Muscle layer of duodenum (tissue), 2 donors: Measurements from ENCODE around the gene IFI16.

Experiments
- H3K27ac ChIP-seq: one replicate; pipeline ENCODE4 v1.7.0; 2013; ENCODE audit warnings: mild to moderate bottlenecking, low read length
- H3K27me3 ChIP-seq: one replicate; pipeline ENCODE4 v1.7.0; 2013; ENCODE audit warnings: low read depth, mild to moderate bottlenecking, control low read depth, low read length
- H3K36me3 ChIP-seq, 2 donors: one replicate each; pipeline ENCODE4 v1.7.0; 2013; ENCODE audit warnings: low read length in 2 of 2, control low read depth in 1 of 2, mild to moderate bottlenecking in 1 of 2; ENCODE audit not compliant: insufficient read depth in 2 of 2, control insufficient read depth in 1 of 2
- H3K4me1 ChIP-seq, 2 donors: one replicate each; pipeline ENCODE4 v1.7.0; 2013; ENCODE audit warnings: low read length in 2 of 2, mild to moderate bottlenecking in 2 of 2, control low read depth in 1 of 2, moderate library complexity in 1 of 2; ENCODE audit not compliant: insufficient read depth in 2 of 2, control insufficient read depth in 1 of 2
- H3K4me3 ChIP-seq, 2 donors: one replicate each; pipeline ENCODE4 v1.7.0; 2013; ENCODE audit warnings: low read length in 2 of 2, low read depth in 1 of 2, mild to moderate bottlenecking in 1 of 2
- H3K9me3 ChIP-seq, 2 donors: one replicate each; pipeline ENCODE4 v1.7.0; 2013; ENCODE audit warnings: low read length in 2 of 2, control low read depth in 1 of 2, mild to moderate bottlenecking in 1 of 2; ENCODE audit not compliant: control insufficient read depth in 1 of 2
- donor health status: healthy.

IFI16 gene

GRCh38 chr1:159066108-159066507 lies 56.4 kb downstream of the IFI16 start:
- Histone ChIP-seq H3K36me3 (no peaks in the 10 kb centered on the region), H3K27ac (no peak overlapping the region), H3K4me3 (no peak overlapping the region), H3K9me3 (no peaks in the 10 kb centered on the region), H3K4me1 (no peaks in the 10 kb centered on the region), H3K27me3 (no peaks in the 10 kb centered on the region)

GRCh38 chr1:159067699-159068621 lies 58.3 kb downstream of the IFI16 start:
- H3K27me3 ChIP-seq, result no peaks in the 10 kb centered on the region
- no peak overlapping the region for H3K4me3 ChIP-seq
- H3K9me3 ChIP-seq, result no peaks in the 10 kb centered on the region
- H3K27ac ChIP-seq, result peak overlapping the region; percentile 54
- no peaks in the 10 kb centered on the region for H3K36me3 ChIP-seq
- H3K4me1 ChIP-seq, result no peaks in the 10 kb centered on the region

GRCh38 chr1:159068886-159069285 lies 59.2 kb downstream of the IFI16 start:
- no peaks in the 10 kb centered on the region for H3K9me3 ChIP-seq
- H3K4me1 ChIP-seq, result no peaks in the 10 kb centered on the region
- peak overlapping the region; percentile 54 for H3K27ac ChIP-seq

GRCh38 chr1:159071970-159072582 lies 62.4 kb downstream of the IFI16 start:
- no peaks in the 10 kb centered on the region for H3K27me3 ChIP-seq
- H3K27ac ChIP-seq, result no peak overlapping the region

More at GRCh38 chr1:159068886-159069285, 59.2 kb downstream of the IFI16 start:
- Histone ChIP-seq H3K36me3 (no peaks in the 10 kb centered on the region), H3K27me3 (no peaks in the 10 kb centered on the region), H3K4me3 (no peak overlapping the region)

GRCh38 chr1:159076438-159077119 lies 66.9 kb downstream of the IFI16 start, which contains the start of gene AIM2:
Gene AIM2 (minus strand): TSS chr1:159076766. CDS start chr1:159073499, 3,267 bp downstream.
- Histone ChIP-seq H3K4me3 (no peak within 1 kb of the TSS), H3K9me3 (no peaks in the 10 kb centered on the region), H3K27me3 (no peaks in the 10 kb centered on the region), H3K4me1 (peaks cover 0 to 3% of the 10 kb centered on the region in 2 donors), H3K36me3 (no peaks in the 10 kb centered on the region), H3K27ac (peak within 1 kb of the TSS; percentile 68)

More at GRCh38 chr1:159071970-159072582, 62.4 kb downstream of the IFI16 start:
- H3K4me3 ChIP-seq, result no peak overlapping the region
- H3K36me3 ChIP-seq, result no peaks in the 10 kb centered on the region
- H3K4me1 ChIP-seq, result no peaks in the 10 kb centered on the region
- H3K9me3 ChIP-seq, result no peaks in the 10 kb centered on the region

- no peak overlapping the region for H3K4me3 ChIP-seq
These were observed 67.6 kb downstream of the IFI16 start for GRCh38 chr1:159077120-159077961.

GRCh38 chr1:159079525-159079924 lies 69.8 kb downstream of the IFI16 start:
- H3K27ac ChIP-seq, result no peak overlapping the region
- no peak overlapping the region for H3K4me3 ChIP-seq
- H3K4me1 ChIP-seq, result peaks cover 0 to 3% of the 10 kb centered on the region in 2 donors
- H3K27me3 ChIP-seq, result no peaks in the 10 kb centered on the region
- H3K36me3 ChIP-seq, result no peaks in the 10 kb centered on the region
- H3K9me3 ChIP-seq, result no peaks in the 10 kb centered on the region

More at GRCh38 chr1:159077120-159077961, 67.6 kb downstream of the IFI16 start:
- Histone ChIP-seq H3K27ac (peak overlapping the region; percentile 56), H3K9me3 (no peaks in the 10 kb centered on the region), H3K36me3 (no peaks in the 10 kb centered on the region), H3K4me1 (peaks cover 0 to 3% of the 10 kb centered on the region in 2 donors), H3K27me3 (no peaks in the 10 kb centered on the region)

GRCh38 chr1:159081626-159082025 lies 71.9 kb downstream of the IFI16 start:
- no peak overlapping the region for H3K4me3 ChIP-seq
- no peaks in the 10 kb centered on the region for H3K9me3 ChIP-seq
- H3K27ac ChIP-seq, result no peak overlapping the region
- H3K4me1 ChIP-seq, result peaks cover 0 to 3% of the 10 kb centered on the region in 2 donors
- no peaks in the 10 kb centered on the region for H3K27me3 ChIP-seq
- H3K36me3 ChIP-seq, result no peaks in the 10 kb centered on the region

GRCh38 chr1:159083013-159083412 lies 73.3 kb downstream of the IFI16 start:
- H3K27me3 ChIP-seq, result no peaks in the 10 kb centered on the region

GRCh38 chr1:159084152-159084551 lies 74.4 kb downstream of the IFI16 start:
- Histone ChIP-seq H3K27ac (no peak overlapping the region), H3K4me1 (peaks cover 0 to 3% of the 10 kb centered on the region in 2 donors), H3K4me3 (no peak overlapping the region), H3K27me3 (no peaks in the 10 kb centered on the region), H3K9me3 (no peaks in the 10 kb centered on the region), H3K36me3 (no peaks in the 10 kb centered on the region)

More at GRCh38 chr1:159083013-159083412, 73.3 kb downstream of the IFI16 start:
- no peak overlapping the region for H3K27ac ChIP-seq
- H3K36me3 ChIP-seq, result no peaks in the 10 kb centered on the region
- H3K4me3 ChIP-seq, result no peak overlapping the region
- no peaks in the 10 kb centered on the region for H3K9me3 ChIP-seq
- H3K4me1 ChIP-seq, result peaks cover 0 to 3% of the 10 kb centered on the region in 2 donors
